K562 treated with DMSO at 1 percent for 24 hours (cell line): ENCODE measurements around the gene CD1B. TPM values are rescaled to one million over a fixed set of nuclear protein-coding genes. Genes with fewer than 3 reads are reported as not detected.

Experiments
- total RNA-seq: library from RNA; unstranded; fragments of 300-600 nt; gene quantifications from 2 replicates; pipeline ENCODE4 v1.2.3, GENCODE V29; 2022; ENCODE audit warnings: low read depth; ENCODE audit not compliant: insufficient read depth

CD1B gene
- total RNA-seq: not detected in 2 replicates

DNA sequence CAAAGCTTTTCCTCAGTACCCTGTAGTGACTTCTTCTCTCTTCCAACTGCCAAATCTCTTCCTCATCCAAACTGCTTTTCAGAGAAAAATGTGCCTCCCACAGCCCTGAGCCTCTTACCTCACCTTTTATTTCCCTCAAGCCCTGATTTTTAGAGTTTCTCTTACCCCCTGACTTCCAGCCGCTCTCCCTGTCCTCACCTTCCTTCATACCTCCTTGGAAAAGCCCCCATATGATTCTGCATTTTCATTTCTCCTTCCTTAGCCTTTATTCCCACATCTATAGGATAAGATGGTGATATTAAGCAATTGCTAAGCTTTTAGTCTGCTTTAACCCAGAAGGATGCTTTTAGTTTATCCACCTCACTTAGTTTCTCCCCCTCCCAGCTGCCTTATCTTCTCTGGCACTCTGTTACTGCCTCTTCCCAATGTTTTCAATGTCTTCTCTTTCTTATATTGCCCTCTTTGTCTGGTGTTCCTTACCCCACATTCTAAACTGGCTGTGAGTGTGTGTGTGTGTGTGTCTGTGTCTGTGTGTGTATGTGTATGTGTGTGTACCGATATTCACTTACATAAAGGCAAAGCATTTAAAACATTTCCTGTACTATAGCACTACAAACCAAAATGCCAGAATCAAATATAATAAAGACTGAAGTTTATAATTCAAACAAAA, at the start of gene CD1B:
TSS of gene CD1B (minus strand) at position 51 of the 670 bp plus-strand sequence. CDS start 108 bp downstream, outside the sequence.

DNA sequence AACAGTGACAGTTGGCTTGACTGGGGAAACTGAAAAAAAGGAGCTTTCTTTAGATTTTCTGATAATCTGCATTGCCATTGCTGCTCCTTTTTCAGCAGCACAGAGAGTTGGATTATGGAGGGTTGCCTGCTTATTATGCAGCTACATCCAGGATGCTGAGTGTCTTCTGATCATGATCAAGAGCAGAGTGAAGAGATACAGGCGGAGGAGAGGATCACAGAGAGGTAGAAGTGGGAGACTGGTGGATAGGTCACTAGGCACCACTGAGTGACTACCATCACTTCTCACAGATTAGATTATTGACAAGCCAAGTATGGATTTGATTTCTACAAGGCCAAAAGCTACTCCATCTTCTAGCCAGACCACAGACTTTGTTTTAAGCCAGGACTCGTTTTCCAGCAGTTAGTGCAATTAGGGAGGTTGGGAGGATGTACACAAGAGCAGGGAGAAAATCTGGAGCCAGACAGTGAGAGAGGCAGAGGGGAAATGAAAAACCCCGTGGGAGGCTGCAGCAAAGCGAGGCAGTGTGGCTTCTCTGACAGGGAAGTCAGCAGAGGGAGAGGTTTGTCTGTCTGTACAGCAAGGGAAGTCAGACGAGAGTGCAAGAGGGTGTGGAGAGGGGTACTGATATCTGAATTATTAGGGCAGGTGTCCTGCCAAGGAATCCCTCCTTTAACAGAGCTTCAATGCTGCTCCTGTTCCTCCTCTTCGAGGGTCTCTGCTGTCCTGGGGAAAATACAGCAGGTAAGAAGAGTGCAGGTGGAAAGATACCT, 22.2 kb upstream of the CD1B start, which contains the start of gene CD1E:
TSS of gene CD1E (plus strand) at position 592 of the 773 bp plus-strand sequence. CDS start at position 687, 95 bp downstream.

DNA sequence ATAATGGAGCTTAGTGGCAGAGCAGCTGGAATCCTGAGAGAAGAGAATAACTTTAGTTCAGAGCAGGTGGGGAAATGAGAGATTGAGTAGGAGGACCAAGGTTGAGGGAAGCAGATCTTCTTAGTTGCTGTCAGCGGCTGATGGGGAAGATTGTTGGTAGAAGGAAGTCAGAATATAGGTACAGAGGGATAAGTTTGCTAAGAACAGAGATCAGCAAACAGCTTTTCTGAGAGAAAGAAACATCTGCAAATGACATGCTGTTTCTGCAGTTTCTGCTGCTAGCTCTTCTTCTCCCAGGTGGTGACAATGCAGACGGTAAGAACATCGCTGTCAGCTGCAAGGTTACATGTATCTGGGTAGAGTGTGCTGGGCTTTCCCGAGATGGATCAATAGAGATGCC, 41.5 kb downstream of the CD1B start, which contains the start of gene CD1C:
TSS of gene CD1C (plus strand) at position 113 of the 400 bp plus-strand sequence. CDS start at position 255, 142 bp downstream.

Other genes starting within 250 kb of the CD1B start
- not detected in 2 replicates for gene CD1D, start 150.6 kb downstream of the CD1B start, total RNA-seq
- not detected in 2 replicates for gene CD1A, start 77.1 kb downstream of the CD1B start, total RNA-seq
- gene CD1C, start 41.6 kb downstream of the CD1B start, total RNA-seq: not detected in 2 replicates
- not detected in 2 replicates for gene CD1E, start 22.4 kb upstream of the CD1B start, total RNA-seq
- gene OR10T2, start 67.9 kb upstream of the CD1B start, total RNA-seq: not detected in 2 replicates
- not detected in 2 replicates for gene OR10K2, start 94.7 kb upstream of the CD1B start, total RNA-seq
- not detected in 2 replicates for gene OR10K1, start 130.3 kb upstream of the CD1B start, total RNA-seq
- gene OR10R2, start 140.7 kb upstream of the CD1B start, total RNA-seq: not detected in 2 replicates
- not detected in 2 replicates for gene OR6Y1, start 222.9 kb upstream of the CD1B start, total RNA-seq
- not detected in 2 replicates for gene OR6P1, start 239.0 kb upstream of the CD1B start, total RNA-seq
- gene OR10X1, start 248.4 kb upstream of the CD1B start, total RNA-seq: not detected in 2 replicates